Ammon's horn (tissue), 1 donor: ENCODE results near the gene ZNF695.
"Not testable (repeated sequence)": the region's sequence is repeated elsewhere in the genome, so short reads cannot be mapped to it uniquely, and the experiment has no call there.

Experiments
- DNase-seq: peaks from one replicate; pipeline ENCODE4 v3.0.0-alpha.2; 2016; ENCODE audit warnings: low spot score

The ZNF695 gene

GRCh38 chr1:247007511-247008405 lies at the start of gene ZNF695:
TSS of gene ZNF695 (minus strand) at chr1:247008057. CDS start at chr1:247007908, 149 bp downstream.
- peak; percentile 89 for DNase-seq

- DNase-seq, result no peak
Measured at GRCh38 chr1:247056071-247056470, 48.2 kb upstream of the ZNF695 start.

GRCh38 chr1:247054992-247055415 lies 47.1 kb upstream of the ZNF695 start:
- no peak for DNase-seq

GRCh38 chr1:247047702-247048101 lies 39.8 kb upstream of the ZNF695 start:
- DNase-seq, result no peak

- no peak for DNase-seq
Measured at GRCh38 chr1:247047260-247047659, 39.4 kb upstream of the ZNF695 start.

- no peak for DNase-seq
Measured at GRCh38 chr1:247043406-247043805, 35.5 kb upstream of the ZNF695 start.

- no peak for DNase-seq
Measured at GRCh38 chr1:247037511-247038320, 29.9 kb upstream of the ZNF695 start.

GRCh38 chr1:247032306-247032705 lies 24.4 kb upstream of the ZNF695 start:
- DNase-seq, result not testable (repeated sequence)

GRCh38 chr1:247024658-247025057 lies 16.8 kb upstream of the ZNF695 start:
- not testable (repeated sequence) for DNase-seq

- DNase-seq, result no peak
Measured at GRCh38 chr1:247013391-247013790, 5.5 kb upstream of the ZNF695 start.

- no peak for DNase-seq
Measured at GRCh38 chr1:247008406-247008799, 546 bp upstream of the ZNF695 start.

GRCh38 chr1:247004081-247004480 lies 3.8 kb downstream of the ZNF695 start:
- not testable (repeated sequence) for DNase-seq

- DNase-seq, result no peak
Measured at GRCh38 chr1:246989901-246990300, 18.0 kb downstream of the ZNF695 start.

GRCh38 chr1:246988316-246988715 lies 19.5 kb downstream of the ZNF695 start:
- DNase-seq, result no peak

- DNase-seq, result no peak
Measured at GRCh38 chr1:246987083-246987690, 20.7 kb downstream of the ZNF695 start.

GRCh38 chr1:246978785-246979184 lies 29.1 kb downstream of the ZNF695 start:
- no peak for DNase-seq

GRCh38 chr1:246978281-246978680 lies 29.6 kb downstream of the ZNF695 start:
- DNase-seq, result no peak

GRCh38 chr1:246971969-246972368 lies 35.9 kb downstream of the ZNF695 start:
- no peak for DNase-seq

GRCh38 chr1:246971090-246971721 lies 36.7 kb downstream of the ZNF695 start:
- DNase-seq, result peak; percentile 53

GRCh38 chr1:246969621-246970020 lies 38.2 kb downstream of the ZNF695 start:
- DNase-seq, result no peak

- no peak for DNase-seq
Measured at GRCh38 chr1:246966502-246966901, 41.4 kb downstream of the ZNF695 start.
